ENCODE data around the gene NFKB1. TPM values are rescaled to one million over a fixed set of nuclear protein-coding genes. Genes with fewer than 3 reads are reported as not detected.

The NFKB1 gene
- total RNA-seq, 1 donor from 2014 or later, result 24.6 TPM

DNA sequence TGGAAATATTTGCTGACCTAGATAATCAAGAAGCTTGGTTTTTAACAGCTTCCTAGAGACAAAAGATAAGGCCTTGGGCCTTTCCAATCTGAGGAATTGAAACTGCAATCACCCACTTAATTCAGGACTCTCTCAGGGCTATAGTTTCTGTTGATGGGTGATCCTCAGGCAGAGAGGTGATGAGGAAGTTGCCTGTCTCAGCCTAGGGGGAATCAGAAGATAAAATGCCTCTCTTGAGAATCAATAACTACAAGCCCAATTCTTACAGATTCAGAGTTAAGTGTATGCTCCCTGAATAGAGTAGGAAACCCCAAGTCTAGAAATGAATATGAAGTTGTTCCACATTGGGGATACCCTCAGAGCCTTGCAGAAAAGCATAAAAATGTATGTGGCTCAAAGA is 45.5 kb downstream of the NFKB1 start:
- no peak overlapping the region for H3K4me3 Mint-ChIP-seq
- no peaks in the 10 kb centered on the region for H3K27me3 Mint-ChIP-seq (ENCODE audit: low read depth)
- DNase-seq (ENCODE audit: low read depth, low spot score), result no peak
- no peaks in the 10 kb centered on the region for H3K36me3 Mint-ChIP-seq (ENCODE audit: low read depth)
- TF ChIP-seq, protein P1, sequence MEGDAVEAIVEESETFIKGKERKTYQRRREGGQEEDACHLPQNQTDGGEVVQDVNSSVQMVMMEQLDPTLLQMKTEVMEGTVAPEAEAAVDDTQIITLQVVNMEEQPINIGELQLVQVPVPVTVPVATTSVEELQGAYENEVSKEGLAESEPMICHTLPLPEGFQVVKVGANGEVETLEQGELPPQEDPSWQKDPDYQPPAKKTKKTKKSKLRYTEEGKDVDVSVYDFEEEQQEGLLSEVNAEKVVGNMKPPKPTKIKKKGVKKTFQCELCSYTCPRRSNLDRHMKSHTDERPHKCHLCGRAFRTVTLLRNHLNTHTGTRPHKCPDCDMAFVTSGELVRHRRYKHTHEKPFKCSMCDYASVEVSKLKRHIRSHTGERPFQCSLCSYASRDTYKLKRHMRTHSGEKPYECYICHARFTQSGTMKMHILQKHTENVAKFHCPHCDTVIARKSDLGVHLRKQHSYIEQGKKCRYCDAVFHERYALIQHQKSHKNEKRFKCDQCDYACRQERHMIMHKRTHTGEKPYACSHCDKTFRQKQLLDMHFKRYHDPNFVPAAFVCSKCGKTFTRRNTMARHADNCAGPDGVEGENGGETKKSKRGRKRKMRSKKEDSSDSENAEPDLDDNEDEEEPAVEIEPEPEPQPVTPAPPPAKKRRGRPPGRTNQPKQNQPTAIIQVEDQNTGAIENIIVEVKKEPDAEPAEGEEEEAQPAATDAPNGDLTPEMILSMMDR (conservative IDR thresholded peaks at IDR 0.05), result no peak
- H3K4me1 Mint-ChIP-seq, result peaks cover under 1% of the 10 kb centered on the region
- H3K27ac Mint-ChIP-seq (ENCODE audit: unreplicated experiment), result no peak overlapping the region
- no peaks in the 10 kb centered on the region for H3K9me3 Mint-ChIP-seq

DNA sequence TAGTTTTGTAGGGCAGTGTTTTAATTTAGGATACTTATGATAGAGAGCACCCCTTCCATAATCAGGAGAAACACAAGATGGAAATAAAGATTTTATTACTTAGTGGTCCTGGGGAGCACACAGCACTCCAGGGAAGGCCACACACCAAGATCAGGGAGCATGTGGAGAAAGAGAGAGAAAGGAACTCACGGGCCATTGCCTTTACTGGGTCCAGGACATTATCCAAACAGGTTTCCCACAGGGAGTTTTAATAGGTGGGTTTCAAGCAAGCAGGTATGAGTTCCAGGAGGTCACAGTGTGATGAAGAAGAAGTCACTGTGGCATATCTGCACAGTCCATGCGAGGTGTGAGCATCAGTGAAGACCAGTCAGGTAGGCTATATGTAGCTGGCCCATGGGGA is 46.8 kb downstream of the NFKB1 start:
- TF ChIP-seq, protein P1 (conservative IDR thresholded peaks at IDR 0.05), result no peak
- no peak for DNase-seq (ENCODE audit: low read depth, low spot score)
- no peaks in the 10 kb centered on the region for H3K27me3 Mint-ChIP-seq (ENCODE audit: low read depth)
- no peak overlapping the region for H3K4me3 Mint-ChIP-seq
- H3K4me1 Mint-ChIP-seq, result peaks cover 8% of the 10 kb centered on the region
- no peaks in the 10 kb centered on the region for H3K9me3 Mint-ChIP-seq
- no peak overlapping the region for H3K27ac Mint-ChIP-seq (ENCODE audit: unreplicated experiment)
- no peaks in the 10 kb centered on the region for H3K36me3 Mint-ChIP-seq (ENCODE audit: low read depth)

DNA sequence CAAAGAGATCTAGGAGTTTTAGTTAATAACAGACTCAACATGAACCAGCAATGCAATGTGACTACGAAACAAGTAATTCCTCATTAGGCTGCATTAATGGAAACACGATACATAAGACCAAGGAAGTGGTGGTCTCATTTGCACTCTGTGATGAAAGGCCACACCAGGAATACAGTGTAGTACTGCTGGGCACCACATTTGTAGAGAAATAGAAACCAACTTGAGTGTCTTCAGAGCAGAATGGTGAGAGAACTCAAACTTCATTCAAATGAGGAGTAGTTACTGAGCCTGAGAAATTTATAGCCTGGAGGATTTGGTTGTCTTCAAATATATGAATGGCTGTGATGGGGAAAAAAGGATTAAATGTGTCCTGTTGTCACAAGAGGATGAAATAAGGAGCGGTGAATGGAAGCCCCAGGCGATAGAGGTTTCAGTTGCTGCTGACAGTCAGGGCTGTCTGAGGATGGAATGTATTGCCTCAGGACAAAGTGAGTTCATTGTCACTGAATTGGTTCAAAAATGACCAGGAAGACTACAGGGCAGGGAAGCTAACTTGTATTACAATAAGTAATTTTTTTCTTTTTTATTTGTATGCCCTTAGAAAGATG is 50.9 kb downstream of the NFKB1 start:
- Mint-ChIP-seq H3K27ac (ENCODE audit: unreplicated experiment) (no peak overlapping the region), H3K4me1 (peaks cover 8% of the 10 kb centered on the region), H3K27me3 (ENCODE audit: low read depth) (no peaks in the 10 kb centered on the region), H3K4me3 (no peak overlapping the region), H3K36me3 (ENCODE audit: low read depth) (no peaks in the 10 kb centered on the region), H3K9me3 (no peaks in the 10 kb centered on the region)
- no peak for DNase-seq (ENCODE audit: low read depth, low spot score)
- TF ChIP-seq, protein P1 (conservative IDR thresholded peaks at IDR 0.05), result no peak

DNA sequence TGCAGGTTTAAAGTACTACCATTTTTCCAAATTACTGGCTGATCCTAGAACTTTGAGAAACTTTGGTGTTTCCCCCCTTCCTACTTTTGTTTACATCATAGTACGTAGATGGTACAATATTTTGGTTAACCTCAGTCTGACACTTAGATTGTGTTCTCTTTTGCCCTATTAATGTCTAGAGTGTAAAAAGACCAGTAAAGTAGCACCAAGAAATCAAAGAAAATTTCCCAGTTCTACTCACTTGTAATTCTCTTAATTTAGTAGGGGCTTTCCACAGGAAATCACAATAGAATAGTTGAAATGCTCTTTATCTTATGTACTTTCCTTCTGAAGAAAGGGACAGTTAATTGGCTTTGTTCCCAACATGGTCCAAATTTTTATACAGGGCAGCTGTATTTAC is 51.6 kb downstream of the NFKB1 start:
- no peak for DNase-seq (ENCODE audit: low read depth, low spot score)
- Mint-ChIP-seq H3K36me3 (ENCODE audit: low read depth) (no peaks in the 10 kb centered on the region), H3K9me3 (no peaks in the 10 kb centered on the region), H3K4me1 (peaks cover 8% of the 10 kb centered on the region), H3K27me3 (ENCODE audit: low read depth) (no peaks in the 10 kb centered on the region), H3K4me3 (no peak overlapping the region), H3K27ac (ENCODE audit: unreplicated experiment) (no peak overlapping the region)
- TF ChIP-seq, protein P1 (conservative IDR thresholded peaks at IDR 0.05), result no peak

DNA sequence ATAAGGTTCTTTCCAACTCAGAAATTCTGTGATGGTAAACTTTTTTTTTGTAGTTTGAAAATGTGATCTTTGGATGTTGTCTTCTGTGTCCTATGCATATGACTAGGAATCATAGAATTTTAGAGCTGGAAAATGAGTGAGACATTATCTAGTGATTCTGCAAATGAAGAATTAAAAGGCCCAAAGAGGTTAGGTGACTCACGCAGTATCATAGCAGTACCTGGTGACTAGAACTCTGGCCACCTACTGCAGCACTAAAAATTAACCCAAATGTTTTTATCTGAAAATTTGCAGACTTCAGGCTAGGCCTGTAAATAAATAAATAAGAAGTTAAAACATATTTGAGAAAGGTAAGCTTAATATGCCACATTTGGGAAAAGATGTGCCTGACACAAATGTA is 52.8 kb downstream of the NFKB1 start:
- Mint-ChIP-seq H3K27me3 (ENCODE audit: low read depth) (no peaks in the 10 kb centered on the region), H3K4me1 (peaks cover 8% of the 10 kb centered on the region), H3K27ac (ENCODE audit: unreplicated experiment) (no peak overlapping the region), H3K4me3 (no peak overlapping the region), H3K36me3 (ENCODE audit: low read depth) (no peaks in the 10 kb centered on the region), H3K9me3 (no peaks in the 10 kb centered on the region)
- DNase-seq (ENCODE audit: low read depth, low spot score), result no peak
- TF ChIP-seq, protein P1 (conservative IDR thresholded peaks at IDR 0.05), result no peak
